Measurements from ENCODE around the gene SEMA3A.
"Not testable (repeated sequence)": the region's sequence is repeated elsewhere in the genome, so short reads cannot be mapped to it uniquely, and the experiment has no call there.

The SEMA3A gene

GRCh38 chr7:84057576-84057975 is 137.0 kb downstream of the SEMA3A start:
- no peak overlapping the region for H3K4me3 ChIP-seq (ENCODE audit: control insufficient read depth, low read depth, low read length)
- TF ChIP-seq CTCF (IDR thresholded peaks at IDR 0.05; ENCODE audit: control insufficient read depth, insufficient read depth, low read depth, low read length, missing control alignments), result no peak

DNA sequence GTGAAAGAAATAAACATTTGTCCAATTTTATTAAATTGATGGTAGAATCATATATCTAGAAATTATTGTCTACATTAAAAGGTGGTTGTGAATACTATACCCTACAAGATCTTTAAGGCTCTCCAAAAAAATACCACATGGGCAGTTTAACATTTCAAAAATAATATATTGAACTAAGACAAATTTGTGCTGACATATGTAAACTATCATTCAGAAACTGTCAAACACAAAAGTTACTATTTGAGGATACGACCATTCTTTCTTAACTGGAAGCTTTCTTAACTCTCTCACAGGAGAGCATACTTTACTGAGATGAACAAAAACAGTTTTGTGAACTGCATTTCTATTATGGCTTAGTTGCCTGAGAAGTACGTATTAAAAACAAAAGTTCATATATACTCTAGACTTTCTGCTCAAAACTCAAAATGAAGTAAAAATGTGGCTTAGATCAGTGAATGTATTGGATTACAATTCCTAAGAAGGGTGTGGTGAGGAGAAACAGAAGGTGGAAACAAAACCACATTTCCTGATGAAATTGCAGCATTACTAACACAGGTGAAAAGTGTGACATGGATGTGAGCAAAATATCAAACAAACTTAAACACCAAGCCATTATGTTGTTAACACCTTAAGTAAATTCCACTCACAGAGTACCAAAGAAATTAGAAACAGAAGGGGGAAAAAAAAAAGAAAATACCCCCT is 138.5 kb downstream of the SEMA3A start:
- no peak for DNase-seq (ENCODE audit: low read depth)
- TF ChIP-seq CTCF (IDR thresholded peaks at IDR 0.05; ENCODE audit: control insufficient read depth, insufficient read depth, low read depth, low read length, missing control alignments), result no peak
- H3K4me3 ChIP-seq (ENCODE audit: control insufficient read depth, low read depth, low read length), result no peak overlapping the region

More at GRCh38 chr7:84057576-84057975, 137.0 kb downstream of the SEMA3A start:
- DNase-seq (ENCODE audit: low read depth), result no peak

GRCh38 chr7:84055199-84055598 is 139.4 kb downstream of the SEMA3A start:
- not testable (repeated sequence) for H3K4me3 ChIP-seq (ENCODE audit: control insufficient read depth, low read depth, low read length); DNase-seq (ENCODE audit: low read depth)

DNA sequence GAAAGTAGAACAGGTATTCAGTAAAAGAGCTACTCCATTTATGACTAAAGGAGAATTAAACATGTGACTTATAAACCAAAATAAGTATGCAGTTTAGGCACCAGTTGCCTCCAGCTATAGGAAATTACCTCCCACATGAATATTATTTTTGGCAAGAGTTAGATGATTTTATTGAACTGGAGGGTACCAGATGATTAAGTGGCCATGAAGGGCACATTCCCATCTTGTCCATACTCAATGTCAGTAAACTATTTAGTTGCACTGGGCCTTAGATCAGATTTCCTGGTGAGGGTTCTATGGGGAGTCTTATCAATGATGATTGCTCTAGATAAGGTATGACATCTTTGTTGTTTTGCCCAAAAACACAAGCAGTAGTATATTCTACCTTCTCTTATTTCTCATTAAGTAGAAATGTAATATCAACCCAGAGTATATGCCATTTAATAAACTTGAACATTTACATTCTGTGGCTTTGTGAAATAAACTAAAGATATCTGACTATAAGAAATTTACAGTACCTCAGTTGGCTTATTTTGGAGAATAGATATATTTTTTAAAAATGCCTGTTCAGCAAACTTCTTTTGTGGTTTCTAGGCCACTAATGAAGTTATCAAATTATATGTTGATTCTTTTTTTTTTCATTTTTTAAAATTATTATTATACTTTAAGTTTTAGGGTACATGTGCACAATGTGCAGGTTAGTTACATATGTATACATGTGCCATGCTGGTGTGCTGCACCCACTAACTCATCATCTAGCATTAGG is 145.3 kb downstream of the SEMA3A start:
- no peak for TF ChIP-seq CTCF (IDR thresholded peaks at IDR 0.05; ENCODE audit: control insufficient read depth, insufficient read depth, low read depth, low read length, missing control alignments)
- DNase-seq (ENCODE audit: low read depth), result no peak
- no peak overlapping the region for H3K4me3 ChIP-seq (ENCODE audit: control insufficient read depth, low read depth, low read length)

- DNase-seq (ENCODE audit: low read depth), result no peak
- no peak overlapping the region for H3K4me3 ChIP-seq (ENCODE audit: control insufficient read depth, low read depth, low read length)
- no peak for TF ChIP-seq CTCF (IDR thresholded peaks at IDR 0.05; ENCODE audit: control insufficient read depth, insufficient read depth, low read depth, low read length, missing control alignments)
These were observed 147.5 kb downstream of the SEMA3A start for GRCh38 chr7:84047085-84047484.

DNA sequence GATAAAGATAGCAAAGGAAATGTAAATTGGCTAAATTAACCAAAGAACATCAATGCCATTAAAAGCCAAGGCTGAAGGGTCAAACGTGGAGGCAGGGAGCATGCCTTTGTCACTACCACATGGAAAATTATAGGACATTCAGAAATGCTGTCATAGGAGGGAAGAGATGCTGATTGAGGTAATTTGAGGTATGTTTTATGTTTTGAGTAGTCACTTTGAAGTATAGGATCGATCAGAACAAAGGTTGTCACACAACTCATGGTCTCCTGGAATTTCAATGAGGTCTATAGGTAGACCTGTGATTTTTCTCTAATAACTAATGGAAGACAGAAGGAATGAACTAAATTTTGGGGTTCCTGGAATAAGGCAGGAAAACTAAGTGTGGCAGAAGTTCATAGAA is 149.8 kb downstream of the SEMA3A start:
- TF ChIP-seq CTCF (IDR thresholded peaks at IDR 0.05; ENCODE audit: control insufficient read depth, insufficient read depth, low read depth, low read length, missing control alignments), result no peak
- DNase-seq (ENCODE audit: low read depth), result no peak
- no peak overlapping the region for H3K4me3 ChIP-seq (ENCODE audit: control insufficient read depth, low read depth, low read length)

- DNase-seq (ENCODE audit: low read depth), result no peak
- no peak for TF ChIP-seq CTCF (IDR thresholded peaks at IDR 0.05; ENCODE audit: control insufficient read depth, insufficient read depth, low read depth, low read length, missing control alignments)
These were observed 150.9 kb downstream of the SEMA3A start for GRCh38 chr7:84043661-84044191.

More at GRCh38 chr7:84043661-84044191, 150.9 kb downstream of the SEMA3A start:
- no peak overlapping the region for H3K4me3 ChIP-seq (ENCODE audit: control insufficient read depth, low read depth, low read length)
